OCI-LY3 (cell line): ENCODE data around the gene MACC1.
A peak's percentile ranks its signal among the peaks of the same experiment; 100 is the strongest.

ENCODE experiments used
- H2AFZ ChIP-seq: fragments of 200-600, 300-600 bp; shearing (Covaris generic); 2 replicates; pipeline ENCODE4 v1.6.0; 2014; ENCODE audit warnings: antibody characterized with exemption, low read depth, low read length
- H3K27ac ChIP-seq: fragments of 200-600, 300-600 bp; sonication (generic); 2 replicates; pipeline ENCODE4 v1.5.1; 2014; ENCODE audit warnings: mild to moderate bottlenecking, low read length, moderate library complexity, mixed read lengths
- H3K27me3 ChIP-seq: fragments of 200-600, 300-600 bp; sonication (generic); 2 replicates; pipeline ENCODE4 v1.6.1; 2014; ENCODE audit warnings: low read depth, low read length, mixed read lengths
- H3K36me3 ChIP-seq: fragments of 200-600, 300-600 bp; sonication (generic); replicated peaks from 2 replicates; pipeline ENCODE3; 2014; ENCODE audit warnings: low read depth, low read length, mixed read lengths
- H3K4me1 ChIP-seq: fragments of 300-600, 200-600 bp; sonication (generic); 2 replicates; pipeline ENCODE4 v1.6.1; 2014; ENCODE audit warnings: low read length, mixed read lengths
- H3K4me2 ChIP-seq: fragments of 200-600, 300-600 bp; sonication (generic); 2 replicates; pipeline ENCODE4 v1.6.1; 2014; ENCODE audit warnings: low read length, mixed read lengths
- H3K4me3 ChIP-seq: fragments of 300-600, 200-600 bp; sonication (generic); 2 replicates; pipeline ENCODE4 v1.5.1; 2014; ENCODE audit warnings: antibody characterized with exemption, mild to moderate bottlenecking, low read length, moderate library complexity
- H3K79me2 ChIP-seq: fragments of 300-600, 200-600 bp; shearing (Covaris generic); 2 replicates; pipeline ENCODE4 v1.6.1; 2014; ENCODE audit warnings: mild to moderate bottlenecking, low read length, mixed read lengths
- H3K9ac ChIP-seq: fragments of 300-600, 200-600 bp; shearing (Covaris generic); 2 replicates; pipeline ENCODE4 v1.6.0; 2014; ENCODE audit warnings: mild to moderate bottlenecking, low read length, moderate library complexity
- H3K9me3 ChIP-seq: fragments of 200-600, 300-600 bp; shearing (Covaris generic); 2 replicates; pipeline ENCODE4 v1.6.1; 2014; ENCODE audit warnings: low read length, mixed read lengths; ENCODE audit not compliant: insufficient read depth
- H4K20me1 ChIP-seq: fragments of 200-600, 300-600 bp; sonication (generic); 2 replicates; pipeline ENCODE4 v1.6.1; 2016; ENCODE audit warnings: low read length, mixed read lengths; ENCODE audit not compliant: insufficient read depth
- EZH2phosphoT487 ChIP-seq: fragments of 200-600 bp; shearing (Covaris generic); IDR thresholded peaks from 2 replicates; pipeline ENCODE4 v1.6.1; 2018; ENCODE audit warnings: antibody characterized with exemption, mixed run types, low read depth
- TF ChIP-seq, protein P1 (sequence below): fragments of 200-600, 300-600 bp; sonication (generic); IDR thresholded peaks from 2 replicates; pipeline ENCODE4 v1.5.1; 2014; ENCODE audit warnings: antibody characterized with exemption, low read length, low read depth

The MACC1 gene

DNA sequence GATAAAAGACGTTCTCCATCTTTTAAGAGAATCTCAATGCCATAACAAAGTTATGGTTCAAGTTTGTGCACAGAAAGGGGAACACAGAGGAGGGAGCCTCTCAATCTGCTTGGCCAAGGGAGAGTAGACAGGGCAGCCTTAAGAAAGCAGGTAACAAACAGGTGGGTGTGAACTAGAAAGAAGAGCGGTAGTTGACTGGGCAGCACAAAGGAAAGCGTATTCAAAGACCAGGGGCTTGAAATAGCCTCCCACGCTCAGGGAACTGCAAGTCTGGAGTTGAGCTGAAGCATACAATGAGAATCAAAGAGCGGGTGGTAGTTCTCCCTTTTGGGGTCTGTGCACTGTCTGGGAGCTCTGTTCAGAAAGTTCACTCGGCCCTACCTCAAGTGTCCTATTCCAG, 18.9 kb upstream of the MACC1 start:
- no peak overlapping the region for H3K27ac ChIP-seq
- H3K79me2 ChIP-seq = no peaks in the 10 kb centered on the region
- peaks cover 70% of the 10 kb centered on the region for H3K4me1 ChIP-seq
- H4K20me1 ChIP-seq = no peaks in the 10 kb centered on the region
- no peak overlapping the region for H2AFZ ChIP-seq
- TF ChIP-seq EZH2phosphoT487 = no peak
- TF ChIP-seq, protein P1, sequence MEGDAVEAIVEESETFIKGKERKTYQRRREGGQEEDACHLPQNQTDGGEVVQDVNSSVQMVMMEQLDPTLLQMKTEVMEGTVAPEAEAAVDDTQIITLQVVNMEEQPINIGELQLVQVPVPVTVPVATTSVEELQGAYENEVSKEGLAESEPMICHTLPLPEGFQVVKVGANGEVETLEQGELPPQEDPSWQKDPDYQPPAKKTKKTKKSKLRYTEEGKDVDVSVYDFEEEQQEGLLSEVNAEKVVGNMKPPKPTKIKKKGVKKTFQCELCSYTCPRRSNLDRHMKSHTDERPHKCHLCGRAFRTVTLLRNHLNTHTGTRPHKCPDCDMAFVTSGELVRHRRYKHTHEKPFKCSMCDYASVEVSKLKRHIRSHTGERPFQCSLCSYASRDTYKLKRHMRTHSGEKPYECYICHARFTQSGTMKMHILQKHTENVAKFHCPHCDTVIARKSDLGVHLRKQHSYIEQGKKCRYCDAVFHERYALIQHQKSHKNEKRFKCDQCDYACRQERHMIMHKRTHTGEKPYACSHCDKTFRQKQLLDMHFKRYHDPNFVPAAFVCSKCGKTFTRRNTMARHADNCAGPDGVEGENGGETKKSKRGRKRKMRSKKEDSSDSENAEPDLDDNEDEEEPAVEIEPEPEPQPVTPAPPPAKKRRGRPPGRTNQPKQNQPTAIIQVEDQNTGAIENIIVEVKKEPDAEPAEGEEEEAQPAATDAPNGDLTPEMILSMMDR = no peak
- no peak overlapping the region for H3K4me2 ChIP-seq
- no peaks in the 10 kb centered on the region for H3K36me3 ChIP-seq
- H3K4me3 ChIP-seq = no peak overlapping the region
- no peaks in the 10 kb centered on the region for H3K9me3 ChIP-seq
- H3K9ac ChIP-seq = no peak overlapping the region
- peaks cover 8% of the 10 kb centered on the region for H3K27me3 ChIP-seq

DNA sequence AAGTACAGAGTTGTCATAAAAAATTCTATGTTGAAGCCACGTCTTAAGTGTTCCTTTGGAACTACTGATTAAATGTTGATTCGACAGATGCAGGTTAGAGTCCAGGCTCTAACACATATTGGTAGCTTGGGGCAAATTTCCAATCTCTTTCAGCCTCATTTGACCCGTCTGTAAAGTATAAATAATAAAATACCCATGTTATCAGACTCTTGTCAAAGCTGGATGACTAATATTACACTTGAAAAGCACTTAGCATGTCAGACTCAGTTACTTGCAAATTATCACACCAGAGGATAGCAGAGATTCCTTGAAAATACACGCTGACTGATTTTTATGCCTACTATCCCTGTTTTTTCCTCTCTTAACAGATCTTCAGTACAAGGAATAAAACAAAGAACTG, 18.1 kb upstream of the MACC1 start:
- H3K79me2 ChIP-seq = no peaks in the 10 kb centered on the region
- H3K9me3 ChIP-seq = no peaks in the 10 kb centered on the region
- peaks cover 64% of the 10 kb centered on the region for H3K4me1 ChIP-seq
- TF ChIP-seq, protein P1 = no peak
- TF ChIP-seq EZH2phosphoT487 = no peak
- no peak overlapping the region for H3K9ac ChIP-seq
- no peak overlapping the region for H3K4me2 ChIP-seq
- no peak overlapping the region for H3K27ac ChIP-seq
- H3K36me3 ChIP-seq = no peaks in the 10 kb centered on the region
- no peak overlapping the region for H3K4me3 ChIP-seq
- no peaks in the 10 kb centered on the region for H4K20me1 ChIP-seq
- H3K27me3 ChIP-seq = peaks cover 8% of the 10 kb centered on the region
- no peak overlapping the region for H2AFZ ChIP-seq

DNA sequence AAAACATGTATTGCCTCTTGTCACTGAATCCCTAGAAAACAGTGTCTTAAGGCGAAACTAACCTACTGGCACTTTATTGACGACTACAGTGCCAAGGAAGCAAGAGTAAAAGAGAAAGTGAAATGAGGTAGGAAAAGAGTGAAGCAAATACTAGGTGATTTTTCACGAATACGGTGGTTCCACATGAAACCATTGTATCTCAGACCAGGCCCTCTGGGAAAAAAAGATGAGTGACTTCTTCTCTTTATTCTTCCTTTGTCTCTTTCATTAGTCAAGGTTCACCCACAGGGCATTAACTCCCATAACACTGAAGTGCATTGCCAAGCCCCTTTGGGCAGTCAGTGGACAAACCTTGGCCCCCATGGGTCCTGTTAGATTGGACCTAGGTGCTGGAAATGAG, 16.2 kb upstream of the MACC1 start:
- H3K4me1 ChIP-seq = peaks cover 55% of the 10 kb centered on the region
- no peaks in the 10 kb centered on the region for H3K36me3 ChIP-seq
- TF ChIP-seq EZH2phosphoT487 = no peak
- TF ChIP-seq, protein P1 = no peak
- peak overlapping the region; percentile 9; the same call in 1 of the 2 replicates for H3K4me3 ChIP-seq
- no peak overlapping the region for H2AFZ ChIP-seq
- H3K9me3 ChIP-seq = no peaks in the 10 kb centered on the region
- H3K9ac ChIP-seq = no peak overlapping the region
- H3K4me2 ChIP-seq = peak overlapping the region; percentile 57
- H3K27me3 ChIP-seq = peaks cover 8% of the 10 kb centered on the region
- no peaks in the 10 kb centered on the region for H4K20me1 ChIP-seq
- H3K27ac ChIP-seq = no peak overlapping the region; the same call in 1 of the 2 replicates
- no peaks in the 10 kb centered on the region for H3K79me2 ChIP-seq

DNA sequence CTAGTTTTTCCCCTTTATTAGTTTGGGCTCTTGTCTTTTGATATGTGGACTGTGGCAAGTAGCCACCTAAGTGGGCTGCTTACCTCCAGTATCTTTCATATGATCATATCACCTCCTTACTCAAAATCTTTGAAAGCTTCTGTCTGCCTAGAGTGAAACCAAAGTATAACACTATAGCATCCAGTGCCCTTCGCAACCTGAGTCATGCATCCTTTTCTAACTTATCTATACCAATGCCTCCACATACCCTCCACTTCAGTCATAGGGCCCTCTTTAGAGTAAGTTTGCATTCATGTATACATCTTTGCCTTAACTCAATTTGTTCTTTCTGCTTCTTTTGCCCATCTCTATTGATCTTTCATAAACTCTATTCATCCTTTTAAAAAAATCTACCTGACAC, 15.7 kb upstream of the MACC1 start:
- no peaks in the 10 kb centered on the region for H3K9me3 ChIP-seq
- H2AFZ ChIP-seq = no peak overlapping the region
- no peaks in the 10 kb centered on the region for H3K36me3 ChIP-seq
- H3K27me3 ChIP-seq = peaks cover 8% of the 10 kb centered on the region
- no peaks in the 10 kb centered on the region for H4K20me1 ChIP-seq
- TF ChIP-seq EZH2phosphoT487 = no peak
- TF ChIP-seq, protein P1 = no peak
- H3K79me2 ChIP-seq = no peaks in the 10 kb centered on the region
- H3K4me1 ChIP-seq = peaks cover 50% of the 10 kb centered on the region
- no peak overlapping the region for H3K27ac ChIP-seq
- peak overlapping the region; percentile 57 for H3K4me2 ChIP-seq
- no peak overlapping the region for H3K9ac ChIP-seq
- H3K4me3 ChIP-seq = no peak overlapping the region
